Smooth muscle cell (in vitro differentiated cells): Measurements from ENCODE around the gene ZNF331. TPM values are rescaled to one million over a fixed set of nuclear protein-coding genes. Genes with fewer than 3 reads are reported as not detected.
A peak's percentile ranks its signal among the peaks of the same experiment; 100 is the strongest.

Source experiments
- DNase-seq: peaks from one replicate; lab custom pipeline; 2025; ENCODE audit not compliant: unreplicated experiment; lab: John Stamatoyannopoulos, UW
- H2AFZ ChIP-seq: fragments of 200-600 bp; sonication (generic); 2 replicates; pipeline ENCODE4 v1.6.0; 2016; ENCODE audit warnings: antibody characterized with exemption, low read depth, mild to moderate bottlenecking
- H3F3A ChIP-seq: fragments of 200-600 bp; sonication (generic); 2 replicates; pipeline ENCODE4 v1.6.0; 2017; ENCODE audit warnings: antibody characterized with exemption, low read depth
- H3K27ac ChIP-seq: fragments of 200-600 bp; sonication (generic); 2 replicates; pipeline ENCODE4 v1.5.1; 2016; ENCODE audit warnings: low read depth, mild to moderate bottlenecking
- H3K27me3 ChIP-seq: fragments of 200-600 bp; sonication (generic); 2 replicates; pipeline ENCODE4 v1.6.1; 2016; ENCODE audit warnings: low read depth, mild to moderate bottlenecking
- H3K36me3 ChIP-seq: fragments of 200-600 bp; sonication (generic); 2 replicates; pipeline ENCODE4 v1.5.1; 2016; ENCODE audit warnings: low read depth
- H3K4me1 ChIP-seq: fragments of 200-600 bp; sonication (generic); 2 replicates; pipeline ENCODE4 v1.5.1; 2016; ENCODE audit warnings: low read depth
- H3K4me2 ChIP-seq: fragments of 200-600 bp; sonication (generic); 2 replicates; pipeline ENCODE4 v1.6.0; 2016; ENCODE audit warnings: mild to moderate bottlenecking
- H3K4me3 ChIP-seq: fragments of 200-600 bp; sonication (generic); 2 replicates; pipeline ENCODE4 v1.5.1; 2016; ENCODE audit warnings: mild to moderate bottlenecking
- H3K79me2 ChIP-seq: fragments of 200-600 bp; sonication (generic); 2 replicates; pipeline ENCODE4 v1.6.0; 2016; ENCODE audit warnings: low read depth, mild to moderate bottlenecking
- H3K9ac ChIP-seq: fragments of 200-600 bp; sonication (generic); 2 replicates; pipeline ENCODE4 v1.6.0; 2016; ENCODE audit warnings: low read depth
- H3K9me3 ChIP-seq: fragments of 200-600 bp; sonication (generic); replicated peaks from 2 replicates; pipeline ENCODE4 v1.5.1; 2016; ENCODE audit warnings: low read depth
- H4K20me1 ChIP-seq: fragments of 200-600 bp; sonication (generic); 2 replicates; pipeline ENCODE4 v1.6.0; 2016; ENCODE audit warnings: low read depth
- CTCF ChIP-seq: fragments of 200-600 bp; sonication (generic); IDR thresholded peaks from 2 replicates; pipeline ENCODE4 v1.5.1; 2017; ENCODE audit warnings: borderline replicate concordance, mild to moderate bottlenecking, antibody characterized with exemption; ENCODE audit not compliant: insufficient read depth, poor library complexity, severe bottlenecking
- WGBS: methylation state at CpG from one replicate; pipeline ENCODE4 v1.1.7; 2016; ENCODE audit warnings: low lambda C conversion rate; 5-methylcytosine and 5-hydroxymethylcytosine counted together
- polyA plus RNA-seq: library from polyadenylated mRNA; unstranded; fragments of >200 nt; fragmentation: Nextera tagmentation; extraction: Ambion mirVana; gene quantifications from 2 replicates; pipeline ENCODE4 v1.2.1, GENCODE V29; 2016
- total RNA-seq: library from RNA; depleted of rRNA; stranded (reverse); fragments of >200 nt; gene quantifications from 2 replicates; pipeline ENCODE4 v1.2.3, GENCODE V29; 2014

Gene ZNF331
- total and polyA plus RNA-seq, 2 experiments from 2014 or later, result 9.7 to 12.1 TPM

- H3K9ac ChIP-seq, result no peak overlapping the region
- H3K27me3 ChIP-seq, result no peaks in the 10 kb centered on the region
- no peaks in the 10 kb centered on the region for H4K20me1 ChIP-seq
- no peak overlapping the region for H3K4me3 ChIP-seq
- H2AFZ ChIP-seq, result no peak overlapping the region
- TF ChIP-seq CTCF, result no peak
- no peaks in the 10 kb centered on the region for H3K79me2 ChIP-seq
- H3K4me1 ChIP-seq, result no peaks in the 10 kb centered on the region
- no peaks in the 10 kb centered on the region for H3F3A ChIP-seq
- peaks cover 33% of the 10 kb centered on the region for H3K9me3 ChIP-seq
- no peak overlapping the region for H3K27ac ChIP-seq
- H3K4me2 ChIP-seq, result no peak overlapping the region
- WGBS, result 83% methylated on average over 17 of the region's 17 CpGs
- H3K36me3 ChIP-seq, result peaks cover 28% of the 10 kb centered on the region
- DNase-seq, result no peak
Observed at GRCh38 chr19:53580871-53581835, 43.2 kb downstream of the ZNF331 start.

- Histone ChIP-seq H3K27ac (no peak overlapping the region), H3K9me3 (peaks cover 28% of the 10 kb centered on the region), H4K20me1 (no peaks in the 10 kb centered on the region), H3K27me3 (no peaks in the 10 kb centered on the region), H3K4me1 (no peaks in the 10 kb centered on the region), H3K9ac (no peak overlapping the region), H3K79me2 (no peaks in the 10 kb centered on the region), H3F3A (no peaks in the 10 kb centered on the region), H3K4me3 (no peak overlapping the region), H3K36me3 (peaks cover 21% of the 10 kb centered on the region), H3K4me2 (no peak overlapping the region), H2AFZ (no peak overlapping the region)
- WGBS, result 90% methylated on average over 6 of the region's 6 CpGs
- TF ChIP-seq CTCF, result no peak
- DNase-seq, result no peak
Observed at GRCh38 chr19:53581871-53582279, 43.9 kb downstream of the ZNF331 start.

- no peak overlapping the region for H3K27ac ChIP-seq
- DNase-seq, result no peak
- H3K9me3 ChIP-seq, result peaks cover 15% of the 10 kb centered on the region
- H3K4me2 ChIP-seq, result no peak overlapping the region
- H3K4me1 ChIP-seq, result no peaks in the 10 kb centered on the region
- peaks cover 8% of the 10 kb centered on the region for H3K36me3 ChIP-seq
- H3K79me2 ChIP-seq, result no peaks in the 10 kb centered on the region
- no peak overlapping the region for H2AFZ ChIP-seq
- no peaks in the 10 kb centered on the region for H3K27me3 ChIP-seq
- no peaks in the 10 kb centered on the region for H4K20me1 ChIP-seq
- no peak overlapping the region for H3K9ac ChIP-seq
- no peak for TF ChIP-seq CTCF
- H3K4me3 ChIP-seq, result no peak overlapping the region
- no peaks in the 10 kb centered on the region for H3F3A ChIP-seq
- 98% methylated on average over 3 of the region's 3 CpGs for WGBS
Observed at GRCh38 chr19:53583181-53583580, 45.2 kb downstream of the ZNF331 start.

GRCh38 chr19:53586277-53586691, 48.3 kb downstream of the ZNF331 start:
- 39% methylated on average over 6 of the region's 6 CpGs for WGBS
- no peaks in the 10 kb centered on the region for H4K20me1 ChIP-seq
- H3K4me1 ChIP-seq, result no peaks in the 10 kb centered on the region
- H2AFZ ChIP-seq, result no peak overlapping the region
- H3K4me2 ChIP-seq, result peak overlapping the region; percentile 55
- H3K79me2 ChIP-seq, result no peaks in the 10 kb centered on the region
- DNase-seq, result no peak
- no peaks in the 10 kb centered on the region for H3K9me3 ChIP-seq
- H3K9ac ChIP-seq, result no peak overlapping the region
- no peaks in the 10 kb centered on the region for H3K36me3 ChIP-seq
- no peak for TF ChIP-seq CTCF
- no peak overlapping the region for H3K27ac ChIP-seq
- H3K27me3 ChIP-seq, result no peaks in the 10 kb centered on the region
- no peaks in the 10 kb centered on the region for H3F3A ChIP-seq
- H3K4me3 ChIP-seq, result no peak overlapping the region
